Lung (tissue), 12 donors: Measurements from ENCODE around the gene KLHDC7B. TPM values are rescaled to one million over a fixed set of nuclear protein-coding genes. Genes with fewer than 3 reads are reported as not detected.

Experiments
- ATAC-seq: fragments of 200-7000 bp; cut with Tn5 transposase; one replicate; pipeline ENCODE4 v1.9.1; 2020; ENCODE audit warnings: moderate number of reproducible peaks; ENCODE audit not compliant: insufficient read depth, low FRiP score
- DNase-seq, 3 donors: peaks; one replicate each; pipeline ENCODE4 v3.0.0-alpha.2; 2013 to 2017
- H3K27ac ChIP-seq, 2 donors: one replicate each; pipeline ENCODE4 v1.5.1; 2013; ENCODE audit warnings: mild to moderate bottlenecking in 2 of 2, moderate library complexity in 2 of 2, control low read depth in 1 of 2, inconsistent platforms in 1 of 2, low read depth in 1 of 2, low read length in 1 of 2
- H3K27me3 ChIP-seq, 3 donors: one replicate each; pipeline ENCODE4 v1.5.1; 2013; ENCODE audit warnings: low read length in 2 of 3; ENCODE audit not compliant: control insufficient read depth in 3 of 3, insufficient read depth in 3 of 3
- H3K36me3 ChIP-seq, 4 donors: one replicate each; pipeline ENCODE4 v1.5.1; 2013; ENCODE audit warnings: low read length in 4 of 4, mild to moderate bottlenecking in 1 of 4, moderate library complexity in 1 of 4; ENCODE audit not compliant: control insufficient read depth in 4 of 4, insufficient read depth in 4 of 4
- H3K4me1 ChIP-seq, 5 donors: one replicate each; pipeline ENCODE4 v1.5.1; 2013; ENCODE audit warnings: low read length in 5 of 5, mild to moderate bottlenecking in 2 of 5, moderate library complexity in 1 of 5; ENCODE audit not compliant: control insufficient read depth in 5 of 5, insufficient read depth in 5 of 5
- H3K4me3 ChIP-seq: one replicate; pipeline ENCODE4 v1.5.1; 2013; ENCODE audit warnings: mild to moderate bottlenecking, control low read depth, moderate library complexity
- H3K9ac ChIP-seq, 2 donors: one replicate each; pipeline ENCODE4 v1.5.1; 2013; ENCODE audit warnings: low read length in 2 of 2, control low read depth in 1 of 2; ENCODE audit not compliant: insufficient read depth in 1 of 2
- H3K9me3 ChIP-seq, 4 donors: one replicate each; pipeline ENCODE4 v1.5.1; 2013; ENCODE audit warnings: low read length in 3 of 4, mild to moderate bottlenecking in 1 of 4, moderate library complexity in 1 of 4; ENCODE audit not compliant: control insufficient read depth in 4 of 4, insufficient read depth in 3 of 4
- WGBS, 2 donors: extraction: QIAGEN DNeasy Blood & Tissue Kit; methylation state at CpG; one replicate each; pipeline ENCODE4 v1.1.7; 2013; 5-methylcytosine and 5-hydroxymethylcytosine counted together
- polyA plus RNA-seq, 2 donors: library from polyadenylated mRNA; stranded (reverse); fragments of 200-250 nt; gene quantifications; one replicate each; pipeline ENCODE4 v1.2.1, GENCODE V29; 2013
- total RNA-seq, 2 donors: library from RNA; depleted of rRNA in 1 of 2; stranded (reverse); fragments of >200 nt in 1 of 2; gene quantifications; one replicate each; pipeline ENCODE4 v1.2.1, GENCODE V29; 2014 to 2021
- TF ChIP-seq, protein P1 (sequence below): IDR thresholded peaks from 2 replicates; pipeline ENCODE4 v1.5.1; 2012; ENCODE audit warnings: mild to moderate bottlenecking; ENCODE audit errors: control extremely low read depth, extremely low read depth
- donor health status: control.
- donor health status: control.
- donor health status: Bipolar disorder and iron deficiency.
- donor health status: healthy.
- donor health status: DM: yes; HTN: yes; CAD: no.

Gene KLHDC7B
- total and polyA plus RNA-seq, 4 donors: 0.39 to 1.6 (median 0.95) TPM

DNA sequence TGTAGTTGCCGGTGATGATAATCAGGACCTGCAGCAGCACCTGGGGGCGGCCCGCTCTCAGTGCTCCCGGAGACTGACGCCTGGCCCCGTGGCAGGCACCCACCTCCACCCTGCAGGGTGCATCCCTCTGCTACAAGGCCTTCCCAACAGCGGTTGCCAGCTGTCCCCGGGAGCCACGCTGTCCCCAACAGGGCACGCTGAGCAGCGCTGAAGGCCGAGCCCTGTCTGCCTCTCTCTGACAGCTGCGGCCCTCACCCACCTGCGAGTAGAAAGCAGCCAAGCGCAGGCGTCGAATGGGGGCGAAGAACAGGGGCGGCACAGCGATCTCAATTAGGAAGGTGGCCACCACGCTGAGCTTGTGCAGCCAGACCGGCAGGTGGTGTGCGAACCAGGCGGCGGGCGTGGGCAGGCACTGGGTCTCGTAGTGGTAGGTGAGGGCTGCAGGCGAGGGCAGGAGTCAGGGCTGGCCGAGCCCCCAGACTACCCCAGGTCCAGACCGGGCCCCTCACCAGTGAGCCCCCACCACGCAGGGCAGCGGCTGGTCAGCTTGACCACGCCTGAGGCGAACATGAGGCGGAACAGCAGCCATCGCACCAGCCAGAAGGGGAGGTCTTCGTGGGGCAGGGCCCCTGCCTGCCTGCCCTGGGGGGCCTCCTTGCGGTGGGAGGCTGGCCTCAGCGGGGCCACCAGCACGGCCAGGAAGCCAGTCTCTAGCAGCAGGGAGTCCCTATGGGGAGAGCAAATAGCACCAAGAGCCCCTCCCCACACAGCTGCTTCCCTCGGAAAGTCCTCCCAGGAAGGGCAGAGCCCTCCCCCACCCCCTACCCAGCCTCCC lies 39.7 kb upstream of the KLHDC7B start:
- Histone ChIP-seq H3K27ac (no peak overlapping the region), H3K9ac (no peak overlapping the region), H3K27me3 (no peaks in the 10 kb centered on the region), H3K9me3 (no peaks in the 10 kb centered on the region), H3K4me1 (peaks cover 7 to 20% (median 12%) of the 10 kb centered on the region in 5 donors), H3K4me3 (no peak overlapping the region), H3K36me3 (peaks cover 0 to 40% (median 5%) of the 10 kb centered on the region in 4 donors)
- TF ChIP-seq, protein P1, sequence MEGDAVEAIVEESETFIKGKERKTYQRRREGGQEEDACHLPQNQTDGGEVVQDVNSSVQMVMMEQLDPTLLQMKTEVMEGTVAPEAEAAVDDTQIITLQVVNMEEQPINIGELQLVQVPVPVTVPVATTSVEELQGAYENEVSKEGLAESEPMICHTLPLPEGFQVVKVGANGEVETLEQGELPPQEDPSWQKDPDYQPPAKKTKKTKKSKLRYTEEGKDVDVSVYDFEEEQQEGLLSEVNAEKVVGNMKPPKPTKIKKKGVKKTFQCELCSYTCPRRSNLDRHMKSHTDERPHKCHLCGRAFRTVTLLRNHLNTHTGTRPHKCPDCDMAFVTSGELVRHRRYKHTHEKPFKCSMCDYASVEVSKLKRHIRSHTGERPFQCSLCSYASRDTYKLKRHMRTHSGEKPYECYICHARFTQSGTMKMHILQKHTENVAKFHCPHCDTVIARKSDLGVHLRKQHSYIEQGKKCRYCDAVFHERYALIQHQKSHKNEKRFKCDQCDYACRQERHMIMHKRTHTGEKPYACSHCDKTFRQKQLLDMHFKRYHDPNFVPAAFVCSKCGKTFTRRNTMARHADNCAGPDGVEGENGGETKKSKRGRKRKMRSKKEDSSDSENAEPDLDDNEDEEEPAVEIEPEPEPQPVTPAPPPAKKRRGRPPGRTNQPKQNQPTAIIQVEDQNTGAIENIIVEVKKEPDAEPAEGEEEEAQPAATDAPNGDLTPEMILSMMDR: no peak
- ATAC-seq (no peak), DNase-seq (no peak)
- WGBS, 2 donors: 91 to 94% methylated on average over 38 to 41 of the region's 41 CpGs

DNA sequence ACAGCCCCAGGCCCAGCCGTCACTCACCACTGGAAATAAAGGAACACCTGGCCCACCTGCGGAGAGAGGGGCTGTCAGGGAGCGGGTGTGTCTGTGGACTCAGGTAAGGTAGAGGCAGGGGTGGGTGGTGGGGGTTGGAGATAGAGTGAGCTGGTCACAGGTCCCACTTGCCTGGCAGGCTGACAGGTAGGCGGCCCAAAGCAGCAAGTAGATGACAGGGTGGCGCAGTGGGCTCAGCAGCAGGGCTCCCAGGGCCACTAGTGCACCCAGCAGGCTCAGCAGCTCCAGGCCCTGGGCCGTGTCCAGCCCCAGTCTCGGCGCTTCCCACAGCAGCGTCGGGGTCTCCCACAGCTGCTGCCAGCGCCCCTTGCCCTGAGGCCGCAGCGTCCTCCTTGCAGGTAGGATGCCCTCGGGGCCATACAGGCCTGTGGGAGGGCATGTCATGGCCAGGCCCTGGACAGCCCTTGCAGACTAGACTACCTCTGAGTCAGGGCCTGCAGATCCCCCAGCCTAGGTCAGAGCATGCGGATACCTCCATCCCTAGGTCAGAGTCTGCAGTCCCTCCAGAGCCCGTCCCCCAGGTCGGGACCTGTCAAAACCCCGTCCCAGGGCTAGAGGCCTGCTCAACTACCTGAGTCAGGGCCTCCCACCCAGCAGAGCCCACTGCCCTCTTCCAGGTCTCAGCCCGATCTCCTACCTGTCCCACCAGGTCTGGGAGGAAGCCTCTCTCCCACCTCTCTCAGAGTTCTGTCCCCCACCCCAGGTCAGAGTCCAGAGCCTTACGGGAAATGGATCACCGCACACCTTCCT lies 38.9 kb upstream of the KLHDC7B start:
- Histone ChIP-seq H3K9ac (peak overlapping the region; percentile 61 to 67), H3K9me3 (no peaks in the 10 kb centered on the region), H3K4me3 (peak overlapping the region; percentile 88), H3K4me1 (peaks cover 7 to 20% (median 12%) of the 10 kb centered on the region in 5 donors), H3K36me3 (peaks cover 0 to 40% (median 5%) of the 10 kb centered on the region in 4 donors), H3K27me3 (no peaks in the 10 kb centered on the region), H3K27ac (peak overlapping the region; percentile 66 to 89)
- 34 to 47% methylated on average over 21 of the region's 21 CpGs for WGBS, 2 donors
- DNase-seq (no peak), ATAC-seq (no peak)
- TF ChIP-seq, protein P1: no peak

DNA sequence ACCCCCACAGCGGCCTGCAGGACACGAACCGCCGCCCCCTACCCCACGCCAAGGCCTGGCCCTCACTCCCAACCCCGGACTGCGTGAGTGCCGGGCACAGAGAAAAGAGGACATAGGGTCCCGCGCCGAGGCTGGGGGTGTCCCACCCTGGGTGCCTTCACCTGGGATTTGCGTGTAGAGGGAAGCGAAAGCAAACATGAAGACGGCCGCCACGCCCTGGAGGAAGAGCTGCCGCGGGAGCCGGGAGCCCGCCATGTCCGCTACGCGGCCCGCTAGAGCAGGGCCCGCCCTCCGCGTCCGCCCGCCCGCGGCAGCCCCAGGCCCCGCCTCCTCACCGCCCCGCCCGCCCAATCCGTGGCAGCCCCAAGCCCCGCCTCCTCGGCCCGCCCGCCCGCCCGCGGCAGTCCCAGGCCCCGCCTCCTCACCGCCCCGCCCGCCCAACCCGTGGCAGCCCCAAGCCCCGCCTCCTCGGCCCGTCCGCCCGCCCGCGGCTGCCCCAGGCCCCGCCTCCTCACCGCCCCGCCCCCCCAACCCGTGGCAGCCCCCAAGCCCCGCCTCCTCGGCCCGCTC lies 38.2 kb upstream of the KLHDC7B start, which contains the start of gene LMF2:
TSS of gene LMF2 (minus strand) at position 282 of the 570 bp plus-strand sequence. CDS start at position 255, 27 bp downstream.
- Histone ChIP-seq H3K27ac (peak within 1 kb of the TSS; percentile 66 to 100), H3K27me3 (no peaks in the 10 kb centered on the region), H3K36me3 (peaks cover 0 to 39% (median 4%) of the 10 kb centered on the region in 4 donors), H3K4me1 (peaks cover 7 to 20% (median 12%) of the 10 kb centered on the region in 5 donors), H3K9me3 (no peaks in the 10 kb centered on the region), H3K9ac (peak within 1 kb of the TSS; percentile 61 to 86), H3K4me3 (peak within 1 kb of the TSS; percentile 90)
- WGBS, 2 donors: 0 to 1% methylated on average over 9 to 57 of the region's 62 CpGs
- DNase-seq (peak in 1 of 3 donors; percentile 99), ATAC-seq (peak; percentile 82)
- TF ChIP-seq, protein P1: no peak
